ENCODE data around the gene PTGR3. TPM values are rescaled to one million over a fixed set of nuclear protein-coding genes. Genes with fewer than 3 reads are reported as not detected.

PTGR3 gene
- total RNA-seq, 2 experiments from 2014 or later = 14.1 to 14.3 TPM

- H3K4me1 Mint-ChIP-seq (ENCODE audit: low read depth) = peaks cover 87% of the 10 kb centered on the region
- DNase-seq (no peak), ATAC-seq (ENCODE audit: poor library complexity) (no peak)
- H3K9me3 ChIP-seq (ENCODE audit: control insufficient read depth in 1 of 2, insufficient read depth in 1 of 2, low read length in 2 of 2) = no peaks in the 10 kb centered on the region
- intact Hi-C loops (cut with DNase I, micrococcal nuclease) = loop anchor here in 1 of 2 experiments (5.0 to 10.0 kb wide), 3 partner anchors 143 to 1610 kb away; partner anchors contain the start of genes CNDP2 and ZNF236
- peak overlapping the region; percentile 57 for H3K4me3 Mint-ChIP-seq
- no peak overlapping the region for H3K4me3 ChIP-seq (ENCODE audit: low read length)
- ChIA-PET POLR2A (interaction anchor here (0.7 to 3.0 kb wide), 7 partner anchors 21 to 617 kb away, joined by 3 to 17 read pairs (median 4); partner anchors contain the start of gene ZNF407), CTCF (interaction anchor here (1.4 to 2.0 kb wide), 2 partner anchors 9 to 11 kb away, joined by 4 read pairs; no protein-coding TSS in a partner anchor)
- no peaks in the 10 kb centered on the region for H3K27me3 Mint-ChIP-seq
- peak overlapping the region in 1 of 2 donors; percentile 26 for H3K27ac ChIP-seq (ENCODE audit: low read depth in 1 of 2, low read length in 2 of 2)
- peaks cover 48% of the 10 kb centered on the region for H3K4me1 ChIP-seq (ENCODE audit: insufficient read depth, low read length)
- TF ChIP-seq CTCF (IDR thresholded peaks at IDR 0.05) = no peak
- no peaks in the 10 kb centered on the region for H3K9me3 Mint-ChIP-seq
- H3K36me3 Mint-ChIP-seq (ENCODE audit: low read depth) = peaks cover 19% of the 10 kb centered on the region
- no peaks in the 10 kb centered on the region for H3K27me3 ChIP-seq (ENCODE audit: control insufficient read depth in 1 of 2, insufficient read depth in 2 of 2, low read length in 2 of 2)
- H3K36me3 ChIP-seq (ENCODE audit: insufficient read depth, low read length) = no peaks in the 10 kb centered on the region
- peak overlapping the region; percentile 78 for H3K27ac Mint-ChIP-seq
These were observed 6.0 kb upstream of the PTGR3 start for GRCh38 chr18:75214766-75215510.

- Histone ChIP-seq H3K9me3 (ENCODE audit: control insufficient read depth in 1 of 2, insufficient read depth in 1 of 2, low read length in 2 of 2) (no peaks in the 10 kb centered on the region), H3K4me1 (ENCODE audit: insufficient read depth, low read length) (peaks cover 50% of the 10 kb centered on the region), H3K27ac (ENCODE audit: low read depth in 1 of 2, low read length in 2 of 2) (no peak overlapping the region), H3K27me3 (ENCODE audit: control insufficient read depth in 1 of 2, insufficient read depth in 2 of 2, low read length in 2 of 2) (no peaks in the 10 kb centered on the region), H3K4me3 (ENCODE audit: low read length) (no peak overlapping the region), H3K36me3 (ENCODE audit: insufficient read depth, low read length) (no peaks in the 10 kb centered on the region)
- DNase-seq (no peak), ATAC-seq (ENCODE audit: poor library complexity) (no peak)
- Mint-ChIP-seq H3K27ac (peak overlapping the region; percentile 78), H3K4me1 (ENCODE audit: low read depth) (peaks cover 84% of the 10 kb centered on the region), H3K9me3 (no peaks in the 10 kb centered on the region), H3K36me3 (ENCODE audit: low read depth) (peaks cover 23% of the 10 kb centered on the region), H3K27me3 (no peaks in the 10 kb centered on the region), H3K4me3 (peak overlapping the region; percentile 74)
- intact Hi-C loops (cut with DNase I, micrococcal nuclease) = loop anchor here in 1 of 2 experiments (5.0 to 10.0 kb wide), 3 partner anchors 142 to 1610 kb away; partner anchors contain the start of genes CNDP2 and ZNF236
- no peak for TF ChIP-seq CTCF (IDR thresholded peaks at IDR 0.05)
- ChIA-PET CTCF (interaction anchor here (1.4 to 2.0 kb wide), 2 partner anchors 10 to 11 kb away, joined by 4 read pairs; no protein-coding TSS in a partner anchor), POLR2A (no interaction called here)
These were observed 5.4 kb upstream of the PTGR3 start for GRCh38 chr18:75214332-75214690.

DNA sequence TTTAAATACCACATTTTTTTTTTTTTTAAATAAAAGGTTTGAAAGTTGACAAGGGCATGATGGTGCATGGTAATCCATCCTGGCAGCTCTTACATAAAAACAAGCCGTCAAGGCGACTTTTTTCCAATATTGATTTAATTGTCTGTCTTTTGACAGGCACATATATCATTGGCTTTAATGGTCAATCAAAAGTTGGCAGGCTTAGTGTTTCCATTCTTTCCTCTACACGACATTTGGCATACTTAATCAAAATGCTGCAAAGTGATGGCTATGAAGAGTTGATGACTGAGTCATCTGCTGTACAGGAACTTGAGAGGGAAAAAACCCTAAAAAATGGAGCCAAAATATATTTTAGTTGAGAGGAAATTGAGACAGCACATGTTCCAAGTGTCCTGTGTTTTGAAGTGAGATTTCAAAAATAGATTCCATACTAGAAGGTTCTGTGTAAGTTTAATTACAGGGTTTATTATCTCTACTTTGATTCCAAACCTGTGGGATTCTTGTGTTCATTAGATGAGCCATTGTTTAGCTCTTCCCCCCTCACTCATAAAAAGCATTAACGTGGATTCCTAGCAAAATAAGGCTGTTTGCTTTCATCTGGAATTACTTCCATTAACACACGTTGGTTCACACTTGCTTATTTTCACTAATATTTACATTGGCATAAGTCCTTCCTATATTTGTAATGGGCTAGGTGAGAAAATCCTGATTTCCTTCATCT lies 4.8 kb upstream of the PTGR3 start:
- peaks cover 50% of the 10 kb centered on the region for H3K4me1 ChIP-seq (ENCODE audit: insufficient read depth, low read length)
- DNase-seq (no peak), ATAC-seq (ENCODE audit: poor library complexity) (no peak)
- H3K27ac ChIP-seq (ENCODE audit: low read depth in 1 of 2, low read length in 2 of 2) = no peak overlapping the region
- peaks cover 26% of the 10 kb centered on the region for H3K36me3 Mint-ChIP-seq (ENCODE audit: low read depth)
- intact Hi-C loops (cut with DNase I, micrococcal nuclease) = loop anchor here in 1 of 2 experiments (5.0 to 10.0 kb wide), 3 partner anchors 141 to 1611 kb away; partner anchors contain the start of genes CNDP2 and ZNF236
- TF ChIP-seq CTCF (IDR thresholded peaks at IDR 0.05) = no peak
- H3K36me3 ChIP-seq (ENCODE audit: insufficient read depth, low read length) = no peaks in the 10 kb centered on the region
- CTCF ChIA-PET = interaction anchor here (1.4 to 2.0 kb wide), 2 partner anchors 10 to 12 kb away, joined by 4 read pairs; no protein-coding TSS in a partner anchor
- H3K27me3 Mint-ChIP-seq = no peaks in the 10 kb centered on the region
- POLR2A ChIA-PET = interaction anchor here (0.6 to 1.1 kb wide), 3 partner anchors 23 to 53 kb away, joined by 3 to 6 read pairs (median 4); no protein-coding TSS in a partner anchor
- no peaks in the 10 kb centered on the region for H3K9me3 Mint-ChIP-seq
- H3K4me1 Mint-ChIP-seq (ENCODE audit: low read depth) = peaks cover 78% of the 10 kb centered on the region
- H3K4me3 Mint-ChIP-seq = peak overlapping the region; percentile 74
- H3K27ac Mint-ChIP-seq = peak overlapping the region; percentile 78
- H3K4me3 ChIP-seq (ENCODE audit: low read length) = no peak overlapping the region
- H3K9me3 ChIP-seq (ENCODE audit: control insufficient read depth in 1 of 2, insufficient read depth in 1 of 2, low read length in 2 of 2) = no peaks in the 10 kb centered on the region
- H3K27me3 ChIP-seq (ENCODE audit: control insufficient read depth in 1 of 2, insufficient read depth in 2 of 2, low read length in 2 of 2) = no peaks in the 10 kb centered on the region
